PFSK-1 (cell line): ENCODE results near the gene TAF10.

Experiments used
- POLR2AphosphoS5 ChIP-seq: IDR thresholded peaks from 2 replicates; pipeline ENCODE4 v1.6.1; 2012; ENCODE audit warnings: low read depth, mild to moderate bottlenecking, control low read depth, low read length, moderate library complexity
- SIN3A ChIP-seq: IDR thresholded peaks from 2 replicates; pipeline ENCODE4 v1.6.1; 2012; ENCODE audit warnings: mild to moderate bottlenecking, low read length, moderate library complexity, borderline replicate concordance; ENCODE audit not compliant: insufficient read depth
- TF ChIP-seq, protein P1 (sequence below), 2 experiments: IDR thresholded peaks; 2 replicates each; pipeline versions ENCODE4 v1.6.1 to v1.8.0; 2011 to 2012; ENCODE audit warnings: low read depth in 2 of 2, low read length in 2 of 2, control low read depth in 1 of 2, inconsistent platforms in 1 of 2, mild to moderate bottlenecking in 1 of 2, moderate library complexity in 1 of 2; ENCODE audit not compliant: insufficient read depth in 1 of 2

DNA sequence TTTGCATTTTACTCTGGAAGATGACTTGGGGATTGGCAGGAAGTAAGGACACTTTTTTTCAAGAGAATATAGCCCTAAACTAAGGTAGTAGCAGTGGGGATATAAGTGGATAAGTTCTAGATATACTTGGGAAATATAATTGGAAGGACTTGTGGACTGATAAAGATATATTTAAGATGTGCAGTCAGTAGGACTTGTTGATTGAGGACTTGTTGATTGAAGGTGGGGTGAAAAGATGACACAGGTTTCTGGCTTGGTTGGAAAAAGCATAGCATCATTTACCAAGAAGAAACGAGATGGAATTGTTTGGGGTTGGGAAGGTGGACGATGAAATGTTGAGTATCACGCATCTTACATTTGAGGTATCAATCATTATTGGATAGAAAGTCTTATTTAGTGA is 1.5 kb upstream of the TAF10 start:
- TF ChIP-seq, protein P1, sequence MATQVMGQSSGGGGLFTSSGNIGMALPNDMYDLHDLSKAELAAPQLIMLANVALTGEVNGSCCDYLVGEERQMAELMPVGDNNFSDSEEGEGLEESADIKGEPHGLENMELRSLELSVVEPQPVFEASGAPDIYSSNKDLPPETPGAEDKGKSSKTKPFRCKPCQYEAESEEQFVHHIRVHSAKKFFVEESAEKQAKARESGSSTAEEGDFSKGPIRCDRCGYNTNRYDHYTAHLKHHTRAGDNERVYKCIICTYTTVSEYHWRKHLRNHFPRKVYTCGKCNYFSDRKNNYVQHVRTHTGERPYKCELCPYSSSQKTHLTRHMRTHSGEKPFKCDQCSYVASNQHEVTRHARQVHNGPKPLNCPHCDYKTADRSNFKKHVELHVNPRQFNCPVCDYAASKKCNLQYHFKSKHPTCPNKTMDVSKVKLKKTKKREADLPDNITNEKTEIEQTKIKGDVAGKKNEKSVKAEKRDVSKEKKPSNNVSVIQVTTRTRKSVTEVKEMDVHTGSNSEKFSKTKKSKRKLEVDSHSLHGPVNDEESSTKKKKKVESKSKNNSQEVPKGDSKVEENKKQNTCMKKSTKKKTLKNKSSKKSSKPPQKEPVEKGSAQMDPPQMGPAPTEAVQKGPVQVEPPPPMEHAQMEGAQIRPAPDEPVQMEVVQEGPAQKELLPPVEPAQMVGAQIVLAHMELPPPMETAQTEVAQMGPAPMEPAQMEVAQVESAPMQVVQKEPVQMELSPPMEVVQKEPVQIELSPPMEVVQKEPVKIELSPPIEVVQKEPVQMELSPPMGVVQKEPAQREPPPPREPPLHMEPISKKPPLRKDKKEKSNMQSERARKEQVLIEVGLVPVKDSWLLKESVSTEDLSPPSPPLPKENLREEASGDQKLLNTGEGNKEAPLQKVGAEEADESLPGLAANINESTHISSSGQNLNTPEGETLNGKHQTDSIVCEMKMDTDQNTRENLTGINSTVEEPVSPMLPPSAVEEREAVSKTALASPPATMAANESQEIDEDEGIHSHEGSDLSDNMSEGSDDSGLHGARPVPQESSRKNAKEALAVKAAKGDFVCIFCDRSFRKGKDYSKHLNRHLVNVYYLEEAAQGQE (IDR thresholded peaks at IDR 0.05; ENCODE audit: insufficient read depth in 1 of 2, low read depth in 2 of 2, low read length in 2 of 2): no peak
- TF ChIP-seq SIN3A (no peak), POLR2AphosphoS5 (no peak)
